NCI-H226 (cell line): ENCODE data around the gene ANO10.
"Not testable (repeated sequence)": the region's sequence is repeated elsewhere in the genome, so short reads cannot be mapped to it uniquely, and the experiment has no call there.

ENCODE experiments used
- DNase-seq: peaks from one replicate; pipeline ENCODE4 v3.0.0-alpha.2; 2015

The ANO10 gene

DNA sequence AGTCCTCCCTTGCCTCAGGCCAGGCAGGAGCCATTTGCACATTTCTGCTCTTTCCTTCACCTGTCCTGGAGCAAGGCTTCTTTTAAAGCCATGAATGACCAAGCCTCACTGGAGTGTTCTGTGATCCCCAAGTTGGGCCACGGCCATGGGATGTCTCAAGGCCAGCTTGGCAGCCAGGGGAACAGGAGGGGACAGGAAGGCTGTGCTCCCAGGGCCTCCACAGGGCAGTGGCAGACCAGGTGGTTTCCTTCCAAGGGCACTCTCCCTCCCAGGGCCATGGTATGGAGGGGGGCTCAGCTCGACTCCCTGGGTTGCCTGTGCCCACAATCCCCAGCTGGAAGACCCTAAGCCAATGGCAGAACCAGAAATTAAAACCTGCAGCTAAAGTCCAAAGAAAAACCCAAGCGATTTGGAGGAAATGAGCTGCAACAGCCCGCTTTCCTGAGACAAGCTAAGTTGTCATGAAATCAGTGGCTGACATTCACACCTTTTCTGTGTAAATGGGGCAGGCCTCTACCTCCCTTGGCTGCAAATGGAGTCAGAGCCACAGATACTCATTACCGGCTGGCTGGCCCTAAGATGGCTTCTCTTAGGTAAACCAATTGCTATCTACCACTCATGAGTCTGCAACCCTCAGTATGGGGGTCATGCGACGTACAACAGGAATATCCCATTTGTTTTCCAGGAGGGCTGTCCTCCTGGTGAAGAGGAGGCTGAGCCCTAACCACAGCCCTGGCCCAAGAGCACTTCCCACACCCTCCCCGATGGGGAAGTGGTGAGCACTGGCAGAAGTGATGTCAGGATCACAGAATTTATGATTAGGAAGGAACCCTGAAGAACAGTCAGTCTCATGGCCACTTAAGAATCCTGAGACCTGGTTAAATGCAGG lies 252.2 kb downstream of the ANO10 start:
- no peak for DNase-seq

DNA sequence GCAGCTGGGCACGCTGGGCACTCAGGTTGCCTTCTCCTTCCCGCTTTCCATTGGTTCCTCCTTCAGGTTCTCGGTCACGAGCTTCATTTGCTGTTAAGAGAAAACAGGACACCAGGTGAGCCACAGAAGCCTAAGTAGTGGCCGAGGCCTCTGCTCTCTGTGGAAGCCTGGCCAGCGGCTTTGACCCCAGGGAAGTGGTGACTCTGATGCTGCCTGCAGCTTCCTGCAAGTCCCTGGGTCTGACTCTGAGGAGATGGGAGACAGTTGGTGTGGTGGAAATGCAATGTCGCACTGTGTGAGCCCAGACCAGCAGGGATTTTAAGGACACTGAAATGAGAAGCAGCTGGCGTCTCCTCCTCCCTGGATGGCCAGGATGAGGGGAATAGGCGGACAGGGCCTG lies 254.9 kb downstream of the ANO10 start:
- DNase-seq = no peak

DNA sequence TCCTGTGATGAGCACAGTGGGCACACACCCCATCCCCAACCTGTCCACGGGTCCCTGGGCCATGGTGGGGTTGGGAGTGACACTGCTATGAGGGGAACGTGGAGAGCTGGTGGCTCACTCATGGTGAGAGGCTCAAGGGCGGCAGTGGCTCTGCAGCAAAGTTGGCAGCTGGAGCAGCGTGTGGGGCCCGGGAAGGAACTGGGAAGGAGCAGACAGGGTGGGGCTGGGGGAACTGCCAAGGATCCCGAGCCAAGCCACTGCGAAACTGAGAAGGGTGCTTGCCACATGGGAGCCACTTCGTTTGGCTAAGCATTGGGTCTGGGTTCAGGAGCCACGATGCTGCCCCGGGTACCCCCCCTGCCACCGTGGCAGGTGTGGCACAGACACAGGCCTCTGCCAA lies 255.3 kb downstream of the ANO10 start:
- no peak for DNase-seq

DNA sequence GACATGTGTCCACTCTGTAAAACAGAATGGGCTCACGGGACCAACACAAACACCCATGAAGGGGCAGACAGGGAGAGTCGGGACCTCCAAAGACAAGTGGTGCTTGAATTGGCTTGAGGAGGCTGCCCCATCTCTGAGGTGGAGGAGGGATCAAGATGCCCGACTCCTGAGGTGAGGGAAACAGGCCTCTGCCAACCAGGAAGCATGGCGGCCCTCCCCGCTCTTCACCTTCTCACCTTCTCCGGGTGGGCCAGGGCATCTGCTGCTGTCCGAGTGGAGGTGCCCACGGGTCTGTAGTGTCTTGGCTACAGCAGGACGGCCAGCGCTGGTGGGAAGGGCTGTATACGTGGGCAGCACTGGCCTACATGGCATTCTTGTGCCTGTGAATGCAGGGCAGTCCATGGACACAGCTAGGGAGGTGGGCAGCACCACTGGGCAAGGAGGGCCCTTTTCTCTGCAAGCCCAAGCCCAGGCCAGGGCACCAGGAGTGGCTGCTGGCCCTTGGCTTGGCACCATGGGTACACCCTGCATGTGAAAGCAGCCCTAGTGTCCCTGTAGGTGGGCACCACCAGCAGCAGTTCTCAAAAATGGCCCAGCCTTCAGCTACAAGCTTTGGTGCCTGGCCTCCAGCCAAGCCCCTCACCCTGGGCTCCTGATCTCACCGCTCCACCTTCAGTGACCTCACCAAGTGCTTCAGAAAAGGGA lies 256.1 kb downstream of the ANO10 start:
- DNase-seq = no peak

DNA sequence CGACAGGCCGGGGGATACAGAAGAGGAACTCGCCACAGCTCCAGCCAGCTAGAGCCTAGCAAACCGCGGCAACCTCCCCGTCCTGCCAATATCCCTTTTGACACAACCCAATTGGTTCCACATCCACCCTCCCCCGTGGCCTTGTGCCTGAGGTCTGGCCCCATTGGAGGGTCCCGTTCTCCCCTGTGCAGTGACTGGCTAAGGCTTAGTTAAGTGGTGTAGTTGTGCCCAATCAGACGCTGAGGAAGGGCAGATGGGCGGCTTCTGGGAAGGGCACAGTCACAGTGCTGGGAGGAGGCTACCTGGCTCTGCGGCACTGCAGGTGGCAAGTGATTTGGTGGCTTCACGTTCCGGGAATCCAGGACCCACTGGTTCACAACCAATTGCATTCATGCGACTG lies 256.9 kb downstream of the ANO10 start:
- DNase-seq = no peak

DNA sequence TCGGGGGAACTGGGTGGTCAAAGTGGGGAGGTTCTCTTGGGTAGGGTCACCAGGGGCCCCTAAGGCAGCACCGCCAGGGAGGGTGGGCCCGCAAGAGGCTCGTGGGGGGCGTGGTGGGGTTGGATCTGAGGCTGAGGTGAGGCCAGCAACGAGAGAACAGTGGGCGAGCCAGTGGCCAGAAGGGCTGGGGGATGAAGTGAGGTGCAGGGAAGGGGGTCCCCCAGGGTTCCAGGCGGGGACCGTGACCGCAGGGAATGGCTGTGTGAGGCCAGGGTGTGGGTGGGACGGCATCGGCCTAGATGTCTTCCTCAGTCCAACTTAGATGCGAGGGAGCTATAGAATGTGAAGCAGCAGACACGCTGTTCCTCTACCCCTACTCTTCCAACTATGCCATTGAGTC lies 257.3 kb downstream of the ANO10 start:
- DNase-seq = no peak

DNA sequence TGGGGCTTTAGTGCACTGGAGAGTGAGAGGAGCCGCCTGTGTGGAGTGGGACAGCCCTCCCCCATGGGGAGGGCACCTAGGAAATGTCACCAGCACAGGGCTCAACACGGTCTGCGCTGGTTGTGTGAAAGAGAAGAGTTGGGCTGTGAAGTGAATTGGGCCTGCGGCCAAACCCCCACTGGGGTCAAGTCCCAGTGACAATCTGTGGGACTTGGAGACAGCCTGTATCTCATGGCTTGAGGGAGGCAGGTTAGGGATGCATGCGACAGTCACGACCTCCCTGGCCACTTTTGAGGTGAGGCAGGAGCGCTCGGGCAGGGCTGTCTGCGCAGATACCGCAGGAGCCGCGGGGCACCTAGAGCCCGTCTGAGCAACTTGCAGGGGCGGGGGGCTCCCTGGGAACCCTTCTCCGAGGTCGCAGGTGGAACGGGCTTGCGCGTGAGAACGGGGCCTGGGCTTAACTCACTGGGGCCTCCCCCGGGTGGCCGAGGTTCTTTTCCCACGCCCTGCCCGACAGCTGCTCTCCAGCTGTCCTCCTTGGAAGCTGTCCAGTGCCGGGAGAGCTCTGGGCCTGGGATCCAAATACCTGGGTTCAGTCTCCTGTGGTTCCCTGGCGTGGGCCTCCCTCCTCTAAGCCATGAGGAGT lies 258.1 kb downstream of the ANO10 start:
- no peak for DNase-seq

DNA sequence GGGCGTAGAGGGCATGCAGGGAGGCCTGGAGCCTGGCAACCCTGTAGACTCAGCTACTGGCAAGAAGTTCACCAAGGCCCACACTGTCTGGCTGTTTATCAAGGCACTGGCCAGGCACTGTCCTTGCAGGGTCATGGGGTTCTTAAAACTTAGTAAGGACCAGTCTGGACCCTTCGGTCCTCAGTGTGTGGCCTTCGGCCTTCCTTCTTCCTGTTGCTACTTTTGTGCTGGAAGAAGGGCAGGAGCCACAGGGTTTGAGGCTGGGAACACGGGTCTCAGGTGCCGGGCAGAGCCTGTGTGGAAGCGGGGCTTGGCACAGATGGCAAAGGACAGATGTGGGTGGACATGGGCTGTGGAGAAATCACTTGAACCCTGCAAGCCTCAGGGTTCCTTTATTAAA lies 258.9 kb downstream of the ANO10 start:
- DNase-seq = no peak

DNA sequence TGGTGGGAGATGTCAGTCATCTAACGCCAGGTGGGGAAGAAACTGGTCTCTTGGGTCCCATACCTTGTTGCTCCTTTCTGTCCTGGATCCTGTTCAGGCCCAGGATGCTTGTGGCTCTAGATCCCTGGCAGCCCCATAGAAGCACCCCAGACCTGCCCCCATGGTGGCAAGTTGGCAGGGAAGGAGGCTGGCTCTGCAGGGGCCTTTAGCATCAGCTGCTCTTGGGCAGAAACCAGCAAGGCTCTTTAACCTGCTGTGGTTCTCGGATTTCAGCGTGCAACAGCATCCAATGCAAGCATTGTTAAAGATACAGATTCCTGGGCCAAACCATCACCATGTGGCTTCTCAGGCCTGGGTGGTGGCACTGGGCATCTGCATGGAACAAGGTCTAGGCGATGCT lies 259.6 kb downstream of the ANO10 start:
- no peak for DNase-seq

DNA sequence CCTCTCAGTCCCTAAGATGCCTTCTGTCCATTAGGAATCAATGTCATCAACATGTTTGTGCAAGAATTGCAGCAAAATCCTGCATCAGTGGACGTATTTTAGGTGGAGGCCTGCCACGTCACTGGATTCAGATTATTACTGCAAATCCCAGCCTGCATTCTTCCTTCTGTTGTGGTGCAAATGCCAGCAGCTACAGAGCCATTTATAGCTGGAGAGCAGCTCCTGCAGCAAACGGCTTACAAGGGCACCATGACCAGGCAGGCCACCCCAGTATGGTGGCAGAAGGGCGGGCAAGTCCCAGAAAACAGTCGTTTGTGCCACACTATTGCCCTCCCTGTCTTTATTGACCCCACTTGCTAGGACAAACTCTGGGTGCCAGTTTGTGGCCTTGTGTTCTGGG lies 260.7 kb downstream of the ANO10 start:
- DNase-seq = no peak

DNA sequence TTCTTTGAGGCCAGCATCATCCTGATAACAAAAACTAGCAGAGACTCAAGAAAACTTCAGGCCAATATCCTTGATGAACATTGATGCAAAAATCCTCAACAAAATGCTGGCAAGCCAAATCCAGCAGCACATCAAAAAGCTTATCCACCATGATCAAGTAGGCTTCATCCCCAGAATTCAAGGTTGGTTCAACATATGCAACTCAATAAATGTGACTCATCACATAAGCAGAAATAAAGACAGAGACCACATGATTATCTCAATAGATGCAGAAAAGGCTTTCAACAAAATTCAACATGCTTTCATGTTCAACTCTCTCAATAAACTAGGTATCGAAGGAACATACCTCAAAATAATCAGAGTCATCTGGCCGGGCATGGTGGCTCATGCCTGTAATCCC lies 265.8 kb downstream of the ANO10 start:
- not testable (repeated sequence) for DNase-seq

DNA sequence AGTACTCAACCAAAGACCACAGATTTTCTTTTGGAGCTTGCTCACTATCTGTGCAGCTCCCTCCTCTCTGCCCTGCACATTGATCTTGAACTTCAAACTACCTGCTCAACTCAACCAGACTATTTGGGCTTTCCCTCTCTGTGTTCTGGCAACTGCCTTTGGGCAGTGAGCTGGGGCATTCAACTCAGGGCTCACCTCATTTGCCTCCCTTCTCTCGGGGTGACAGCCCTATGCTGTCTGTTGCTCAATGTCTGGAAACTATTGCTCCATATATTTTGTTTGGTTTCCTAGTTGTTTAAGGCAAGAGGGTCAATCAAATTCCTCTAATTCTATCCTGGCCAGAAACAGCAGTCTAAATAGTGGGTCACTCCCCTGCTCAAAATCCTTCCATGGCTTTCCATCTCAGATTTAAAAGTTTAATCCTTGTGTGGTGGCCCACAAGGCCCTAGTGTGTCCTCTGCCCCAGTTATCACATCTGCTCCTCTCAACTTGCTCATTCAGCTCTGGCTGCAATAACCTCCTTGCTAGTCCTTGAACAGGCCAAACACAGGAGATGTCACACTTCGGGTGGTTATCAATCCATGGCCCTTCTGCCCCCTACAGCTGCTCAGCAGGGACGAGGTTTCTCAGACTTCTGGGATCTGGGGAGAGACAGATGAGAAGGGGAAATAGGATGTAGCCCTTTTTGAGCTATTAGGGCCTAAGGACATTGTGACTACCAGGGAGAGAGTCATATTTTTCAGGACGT lies 267.7 kb downstream of the ANO10 start:
- no peak for DNase-seq

DNA sequence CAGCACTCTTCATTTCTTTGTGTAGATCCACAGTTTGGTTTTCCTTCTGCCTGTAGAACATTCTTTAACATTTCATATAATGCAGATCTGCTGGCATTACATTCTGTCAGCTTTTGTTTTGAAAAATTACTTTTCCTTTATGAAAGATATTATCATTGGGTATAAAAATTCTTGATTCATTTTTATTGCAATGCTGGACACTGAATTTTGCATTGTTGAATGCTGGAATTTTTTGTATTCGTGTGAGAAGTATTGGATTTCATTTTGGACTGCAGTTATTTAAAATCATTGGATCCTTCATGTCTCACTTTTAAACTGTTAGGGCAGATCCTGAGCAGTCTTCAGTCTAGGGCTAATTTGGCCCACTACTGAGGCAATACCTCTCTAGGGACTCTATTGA lies 268.4 kb downstream of the ANO10 start:
- no peak for DNase-seq

DNA sequence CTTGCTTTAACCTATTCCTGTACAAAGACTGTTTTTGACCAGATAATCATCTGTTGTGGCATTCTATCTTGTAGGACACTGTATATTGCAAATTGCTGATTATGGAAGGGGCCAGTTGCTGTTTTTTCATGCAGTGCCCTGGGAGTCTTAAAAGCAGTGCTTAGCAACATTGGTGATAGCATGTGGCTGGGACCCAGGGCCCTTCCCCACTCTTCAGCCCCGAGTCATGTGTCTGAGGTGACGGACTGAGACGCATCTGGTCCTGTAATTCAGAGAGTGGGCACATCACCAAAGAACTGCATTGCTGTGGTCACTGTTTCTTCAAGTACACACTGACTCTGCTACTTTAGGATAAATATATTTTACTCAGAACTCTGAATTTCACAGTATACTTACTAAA lies 272.1 kb downstream of the ANO10 start:
- DNase-seq = no peak

DNA sequence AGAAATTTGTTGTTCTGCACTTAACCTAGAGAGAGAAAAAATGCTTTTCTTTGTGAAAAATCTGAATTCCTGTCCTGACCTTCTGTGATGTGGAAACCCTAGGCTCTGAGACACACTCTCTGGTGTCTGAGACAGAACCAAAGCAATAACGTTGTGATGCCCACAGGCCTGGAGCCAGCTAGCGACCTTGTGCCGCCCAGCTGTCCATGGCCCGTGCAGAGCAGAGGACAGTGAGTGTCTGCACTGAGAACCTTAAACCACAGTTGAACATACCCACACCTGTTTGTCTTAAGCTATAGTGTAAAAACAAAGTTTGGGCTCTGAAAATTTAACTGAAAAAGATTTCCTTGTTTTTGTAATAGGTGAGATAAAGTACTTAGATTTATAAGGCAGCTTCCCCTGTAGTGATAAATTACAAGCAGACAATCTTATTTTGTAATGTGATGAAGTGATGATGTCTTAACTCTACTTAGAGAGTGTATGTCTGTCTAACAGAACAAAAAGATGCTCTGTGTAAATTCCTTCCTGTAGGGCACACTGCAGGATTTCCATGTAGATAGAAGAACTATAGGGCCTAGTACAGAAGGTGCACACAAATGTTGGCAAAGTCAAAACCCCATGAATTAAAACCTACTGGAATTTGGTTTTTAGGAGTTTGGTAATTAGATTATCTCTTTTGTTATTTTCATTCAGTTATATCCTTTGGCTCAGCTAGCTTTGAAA lies 272.8 kb downstream of the ANO10 start:
- DNase-seq = no peak

DNA sequence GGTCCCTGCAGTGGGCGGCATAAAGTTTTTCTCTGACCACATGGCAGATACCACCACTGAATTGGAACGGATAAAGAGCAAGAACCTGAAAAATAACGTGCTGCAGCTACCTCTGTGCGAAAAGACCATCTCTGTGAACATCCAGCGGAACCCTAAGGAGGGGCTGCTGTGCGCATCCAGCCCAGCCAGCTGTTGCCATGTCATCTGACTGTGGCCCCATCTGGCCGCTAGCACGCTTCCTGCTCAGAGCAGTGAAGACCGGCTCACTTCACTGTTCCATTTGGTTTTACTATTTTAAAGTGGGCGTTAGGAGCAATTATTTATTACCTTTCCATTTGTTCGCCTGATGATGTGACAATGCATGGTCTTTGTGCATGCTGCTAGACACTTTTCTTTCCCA lies 273.5 kb downstream of the ANO10 start:
- DNase-seq = no peak

DNA sequence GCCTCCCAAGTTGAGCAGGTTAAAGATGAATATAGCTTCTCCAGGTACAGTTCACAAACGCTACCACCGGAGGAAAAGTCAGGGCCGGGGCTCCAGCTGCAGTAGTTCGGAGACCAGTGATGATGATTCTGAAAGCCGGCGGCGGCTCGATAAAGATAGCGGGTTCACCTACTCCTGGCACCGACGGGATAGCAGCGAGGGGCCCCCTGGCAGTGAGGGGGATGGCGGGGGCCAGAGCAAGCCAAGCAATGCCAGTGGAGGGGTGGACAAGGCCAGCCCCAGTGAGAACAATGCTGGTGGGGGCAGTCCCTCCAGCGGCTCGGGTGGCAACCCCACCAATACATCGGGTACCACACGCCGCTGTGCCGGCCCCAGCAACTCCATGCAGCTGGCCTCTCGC lies 274.0 kb downstream of the ANO10 start:
- no peak for DNase-seq

DNA sequence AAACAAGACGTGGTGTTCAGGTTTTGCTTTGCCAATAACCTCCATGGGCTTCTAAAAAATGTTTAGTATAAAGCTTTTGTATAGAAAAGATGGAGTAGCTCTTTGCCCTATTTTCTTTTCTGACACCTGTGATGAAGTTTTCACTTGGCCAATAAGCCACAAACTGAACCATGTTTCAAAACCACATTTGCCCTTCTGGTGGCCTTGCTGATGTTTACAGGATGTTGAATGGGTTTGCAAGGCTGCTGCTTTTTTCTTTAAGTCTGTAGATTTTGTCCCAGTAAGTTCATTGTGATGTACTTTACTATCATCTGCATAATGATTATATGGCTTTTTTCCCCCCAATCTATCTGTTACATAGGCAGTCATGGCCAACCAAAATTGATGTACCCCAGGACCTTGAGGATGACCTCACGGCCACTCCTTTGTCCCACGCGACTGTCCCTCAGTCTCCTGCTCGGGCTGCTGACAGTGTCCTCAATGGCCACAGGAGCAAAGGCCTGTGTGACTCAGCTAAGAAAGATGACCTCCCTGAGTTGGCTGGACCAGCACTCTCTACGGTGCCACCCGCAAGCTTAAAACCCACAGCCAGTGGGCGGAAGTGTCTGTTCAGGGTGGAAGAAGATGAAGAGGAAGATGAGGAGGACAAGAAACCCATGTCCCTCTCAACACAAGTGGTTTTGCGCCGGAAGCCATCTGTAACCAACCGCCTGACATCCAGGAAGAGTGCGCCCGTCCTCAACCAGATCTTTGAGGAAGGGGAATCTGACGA lies 274.6 kb downstream of the ANO10 start:
- DNase-seq = no peak

DNA sequence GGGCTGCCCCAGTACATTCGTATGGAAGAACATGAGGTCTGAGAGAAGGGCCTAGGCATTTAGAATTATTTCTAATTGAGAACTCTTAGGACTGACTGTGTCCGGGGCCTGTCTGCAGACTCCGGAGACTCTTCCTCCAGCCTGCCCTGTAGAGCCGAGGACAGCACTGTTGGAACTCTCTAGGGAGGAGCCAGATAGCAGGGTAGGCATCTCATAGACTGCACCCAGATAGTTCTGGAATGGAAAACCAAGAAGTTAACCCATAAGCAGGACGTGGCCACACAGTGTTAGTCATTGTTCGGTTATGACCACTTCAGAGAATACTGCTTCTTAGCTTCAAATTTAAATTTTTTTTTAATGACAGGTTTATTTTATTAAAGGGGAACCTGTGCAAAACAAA lies 275.9 kb downstream of the ANO10 start:
- DNase-seq = no peak

DNA sequence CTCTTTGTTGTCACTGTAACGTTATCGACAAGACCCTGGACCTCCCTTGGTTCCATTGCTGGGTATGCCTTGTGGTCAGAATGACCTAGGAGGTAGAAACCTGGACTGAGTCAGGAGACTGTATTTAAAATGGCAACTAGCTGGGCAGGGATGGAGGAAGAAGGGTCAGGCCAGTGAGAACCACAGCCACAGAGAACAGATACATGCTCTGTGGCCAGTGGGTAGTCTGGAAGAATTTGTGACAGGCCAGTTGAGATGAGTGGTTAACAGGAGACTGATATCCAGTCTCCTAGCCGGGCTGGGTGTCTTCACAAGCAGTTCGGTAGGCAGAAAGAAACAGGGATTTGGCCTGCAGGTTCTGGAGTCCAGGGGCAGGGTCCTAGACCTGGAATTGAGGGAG lies 276.6 kb downstream of the ANO10 start:
- no peak for DNase-seq

DNA sequence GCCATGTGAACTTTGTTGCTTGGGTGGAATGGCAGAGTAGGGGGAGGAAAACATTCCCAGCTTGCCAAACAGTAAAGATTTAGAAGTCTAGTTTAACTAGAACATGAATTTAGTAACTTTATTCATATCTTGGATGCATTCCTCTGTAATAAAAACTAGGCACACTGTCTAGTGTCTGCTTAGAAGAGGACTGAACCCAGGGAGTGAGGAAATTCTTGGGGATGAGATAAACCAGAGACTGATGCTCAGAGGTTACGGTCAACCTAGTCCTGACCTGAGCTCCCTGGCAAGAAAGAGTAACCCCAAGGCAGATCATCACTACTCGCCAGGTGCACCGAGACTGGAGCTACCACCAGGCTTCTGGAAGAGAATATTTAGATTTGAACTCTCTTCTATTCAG lies 277.3 kb downstream of the ANO10 start:
- no peak for DNase-seq

DNA sequence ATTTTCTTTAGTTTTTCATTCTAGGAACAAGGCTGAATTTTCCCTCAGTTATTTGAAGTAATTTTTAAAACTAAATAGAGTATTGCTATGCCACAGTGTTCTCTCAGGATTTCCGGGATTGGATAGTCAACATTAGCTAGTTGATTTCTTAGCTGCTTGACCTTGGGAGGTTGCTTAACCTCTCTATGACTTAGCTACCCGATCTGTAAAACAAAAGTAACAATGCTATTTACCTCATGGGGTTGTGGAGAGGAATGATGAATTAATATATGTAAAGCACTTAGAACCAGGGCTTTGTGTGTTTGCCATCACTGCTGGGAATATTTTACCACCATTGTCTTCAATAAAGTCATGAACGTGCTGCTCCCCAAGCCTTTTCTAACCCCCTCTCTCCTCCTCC lies 278.0 kb downstream of the ANO10 start:
- no peak for DNase-seq
